ENCODE results near the gene APIP. TPM values are rescaled to one million over a fixed set of nuclear protein-coding genes. Genes with fewer than 3 reads are reported as not detected.

APIP gene
- total and polyA plus RNA-seq, 2 of the 8 experiments (the other 6 are each of a cell fraction or from before 2014, with no cell fraction given): 10.4 to 25.7 TPM

DNA sequence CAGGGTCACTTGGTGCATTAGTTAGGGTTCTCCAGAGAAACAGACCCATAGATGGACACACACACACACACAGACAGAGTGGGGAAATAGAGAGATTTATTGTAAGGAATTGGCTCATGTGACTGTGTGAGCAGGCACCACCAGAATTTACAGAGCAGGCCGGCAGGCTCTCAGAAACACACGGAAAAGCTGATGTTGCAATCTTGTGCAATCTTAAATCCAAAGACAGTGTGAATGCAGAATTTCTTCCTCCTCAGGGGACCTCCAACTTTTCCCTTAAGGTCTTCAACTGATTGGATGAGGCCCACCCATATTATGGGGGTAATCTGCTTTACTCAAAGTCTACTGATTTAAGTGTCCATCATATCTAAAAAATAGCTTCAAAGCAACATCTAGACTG, 49.8 kb downstream of the APIP start:
- no peak for FAIRE-seq
- CTCF ChIA-PET (ENCODE audit: partially characterized antibody): interaction anchor here (0.9 to 3.7 kb wide), 2 partner anchors 11 to 111 kb away, joined by 3 to 21 read pairs; no protein-coding TSS in a partner anchor
- TF ChIP-seq POLR2AphosphoS5 (IDR thresholded peaks at IDR 0.05; ENCODE audit: low read depth, low read length) (no peak), RAD21 (IDR thresholded peaks at IDR 0.05 in 1 of 2, conservative IDR thresholded peaks at IDR 0.05 in 1 of 2; ENCODE audit: low read depth in 2 of 2, low read length in 2 of 2) (no peak), BACH1 (IDR thresholded peaks at IDR 0.05; ENCODE audit: low read length) (no peak), RNF2 (IDR thresholded peaks at IDR 0.05; ENCODE audit: borderline replicate concordance, low read depth, low read length, missing control alignments, poor library complexity, severe bottlenecking) (no peak), KDM4A (IDR thresholded peaks at IDR 0.05; ENCODE audit: low read depth, low read length, severe bottlenecking) (no peak), KDM5A (IDR thresholded peaks at IDR 0.05; ENCODE audit: low read length) (no peak), SP4 (IDR thresholded peaks at IDR 0.05; ENCODE audit: low read length) (no peak)

More for the DNA sequence above, 49.8 kb downstream of the APIP start:
- Histone ChIP-seq H3K4ac (replicated peaks; ENCODE audit: insufficient read length, low read depth, low read length) (no peak overlapping the region), H3K79me1 (ENCODE audit: low read depth, low read length) (no peaks in the 10 kb centered on the region), H3K23me2 (ENCODE audit: low read depth, low read length) (no peaks in the 10 kb centered on the region), H3K4me3 (ENCODE audit: extremely low read depth in 1 of 4, insufficient read depth in 2 of 4, low read depth in 3 of 4, low read length in 4 of 4) (no peak overlapping the region), H2BK5ac (ENCODE audit: low read depth, low read length) (no peak overlapping the region), H3K27me3 (replicated peaks in 1 of 4; ENCODE audit: control insufficient read depth in 3 of 4, extremely low read depth in 1 of 4, insufficient read depth in 3 of 4, low read length in 3 of 4) (no peaks in the 10 kb centered on the region), H4K91ac (replicated peaks; ENCODE audit: insufficient read length, low read length) (no peak overlapping the region), H4K5ac (ENCODE audit: insufficient read length, low read depth, low read length) (no peak overlapping the region), H2BK120ac (replicated peaks; ENCODE audit: low read depth, low read length) (no peak overlapping the region), H2BK12ac (ENCODE audit: low read depth, low read length) (no peak overlapping the region), H3K79me2 (ENCODE audit: control insufficient read depth in 1 of 2, insufficient read depth in 2 of 2, low read length in 2 of 2) (no peaks in the 10 kb centered on the region), H2AFZ (ENCODE audit: low read length) (no peak overlapping the region), H3K27ac (ENCODE audit: low read depth, low read length) (no peak overlapping the region), H3K56ac (replicated peaks; ENCODE audit: insufficient read length, low read depth, low read length) (no peak overlapping the region), H3K9me3 (ENCODE audit: insufficient read depth in 2 of 2, low read depth in 1 of 2, low read length in 1 of 2) (no peaks in the 10 kb centered on the region), H2AK5ac (ENCODE audit: low read depth, low read length) (no peak overlapping the region), H3K14ac (ENCODE audit: insufficient read length) (no peak overlapping the region), H3K9ac (replicated peaks in 1 of 4; ENCODE audit: extremely low read depth in 1 of 4, low read depth in 3 of 4, low read length in 3 of 4) (no peak overlapping the region), H2BK15ac (ENCODE audit: low read length) (no peak overlapping the region), H3K18ac (ENCODE audit: extremely low read depth, low read length) (no peak overlapping the region), H3K36me3 (ENCODE audit: control insufficient read depth in 2 of 4, insufficient read depth in 4 of 4, low read length in 3 of 4) (no peaks in the 10 kb centered on the region), H4K20me1 (replicated peaks in 1 of 2; ENCODE audit: control insufficient read depth in 1 of 2, insufficient read depth in 2 of 2, low read length in 2 of 2) (no peaks in the 10 kb centered on the region), H3K4me1 (replicated peaks in 1 of 4; ENCODE audit: control insufficient read depth in 3 of 4, insufficient read depth in 4 of 4, low read length in 3 of 4) (no peaks in the 10 kb centered on the region), H3K4me2 (ENCODE audit: insufficient read depth in 1 of 2, low read depth in 2 of 2, low read length in 2 of 2) (no peak overlapping the region), H3K23ac (ENCODE audit: insufficient read length) (no peak overlapping the region), H2BK20ac (ENCODE audit: low read length) (no peak overlapping the region), H4K8ac (ENCODE audit: extremely low read depth, insufficient read depth, low read length) (no peak overlapping the region)
- DNase-seq (ENCODE audit: low read depth in 1 of 2, low spot score in 2 of 2): no peak
- POLR2A ChIA-PET (ENCODE audit: partially characterized antibody): no interaction called here
- 100% methylated on average over 2 of the region's 2 CpGs; no CpG with 5 or more reads in 1 of the 2 experiments for WGBS, 2 experiments (ENCODE audit: extremely low coverage in 1 of 2, insufficient coverage in 1 of 2, insufficient read length in 1 of 2, insufficient replicate concordance in 2 of 2, low coverage in 1 of 2, low lambda C conversion rate in 2 of 2, missing lambda C conversion rate in 1 of 2)
